GM13977 (cell line): ENCODE data around the gene TBC1D19.
A peak's percentile ranks its signal among the peaks of the same experiment; 100 is the strongest.

Source experiments
- DNase-seq: peaks from one replicate; pipeline ENCODE4 v3.0.0; 2012; ENCODE audit warnings: low spot score
- in situ Hi-C: fragments of 300-500 bp; cut with MboI; formaldehyde crosslinking; loops from one replicate; pipeline ENCODE4 v1.12.0; 2022; ENCODE audit warnings: low sequenced_read_pairs, low pct_unique_long_range_greater_than_20kb, mixed read lengths, inconsistent platforms; ENCODE audit not compliant: unreplicated experiment
- TF ChIP-seq, protein P1 (sequence below): IDR thresholded peaks from 2 replicates; pipeline ENCODE4 v1.5.1; 2012; ENCODE audit warnings: mild to moderate bottlenecking, control low read depth; ENCODE audit not compliant: insufficient read depth; ENCODE audit errors: extremely low read depth, missing control alignments

TBC1D19 gene

DNA sequence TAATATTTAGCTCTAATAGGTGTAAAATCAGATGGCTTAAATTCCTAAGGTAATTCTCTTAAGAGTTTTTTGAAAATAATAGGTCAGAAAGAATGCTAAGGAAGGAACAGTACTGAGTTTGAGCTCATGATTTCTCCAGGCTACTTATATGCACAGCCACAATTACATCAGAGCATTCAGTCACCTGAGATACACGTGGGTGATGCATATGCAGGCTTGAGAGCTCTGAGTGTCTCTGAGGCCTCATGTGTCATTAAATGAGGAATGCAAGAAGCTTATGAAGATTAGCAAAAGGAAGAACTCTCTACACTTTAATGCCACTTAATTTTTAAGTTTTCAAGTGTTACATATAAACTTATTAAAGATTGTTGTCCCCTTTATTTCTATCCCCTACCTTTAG is 152.7 kb downstream of the TBC1D19 start:
- no peak for DNase-seq
- TF ChIP-seq, protein P1, sequence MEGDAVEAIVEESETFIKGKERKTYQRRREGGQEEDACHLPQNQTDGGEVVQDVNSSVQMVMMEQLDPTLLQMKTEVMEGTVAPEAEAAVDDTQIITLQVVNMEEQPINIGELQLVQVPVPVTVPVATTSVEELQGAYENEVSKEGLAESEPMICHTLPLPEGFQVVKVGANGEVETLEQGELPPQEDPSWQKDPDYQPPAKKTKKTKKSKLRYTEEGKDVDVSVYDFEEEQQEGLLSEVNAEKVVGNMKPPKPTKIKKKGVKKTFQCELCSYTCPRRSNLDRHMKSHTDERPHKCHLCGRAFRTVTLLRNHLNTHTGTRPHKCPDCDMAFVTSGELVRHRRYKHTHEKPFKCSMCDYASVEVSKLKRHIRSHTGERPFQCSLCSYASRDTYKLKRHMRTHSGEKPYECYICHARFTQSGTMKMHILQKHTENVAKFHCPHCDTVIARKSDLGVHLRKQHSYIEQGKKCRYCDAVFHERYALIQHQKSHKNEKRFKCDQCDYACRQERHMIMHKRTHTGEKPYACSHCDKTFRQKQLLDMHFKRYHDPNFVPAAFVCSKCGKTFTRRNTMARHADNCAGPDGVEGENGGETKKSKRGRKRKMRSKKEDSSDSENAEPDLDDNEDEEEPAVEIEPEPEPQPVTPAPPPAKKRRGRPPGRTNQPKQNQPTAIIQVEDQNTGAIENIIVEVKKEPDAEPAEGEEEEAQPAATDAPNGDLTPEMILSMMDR: no peak
- in situ Hi-C loops: no loop called here

DNA sequence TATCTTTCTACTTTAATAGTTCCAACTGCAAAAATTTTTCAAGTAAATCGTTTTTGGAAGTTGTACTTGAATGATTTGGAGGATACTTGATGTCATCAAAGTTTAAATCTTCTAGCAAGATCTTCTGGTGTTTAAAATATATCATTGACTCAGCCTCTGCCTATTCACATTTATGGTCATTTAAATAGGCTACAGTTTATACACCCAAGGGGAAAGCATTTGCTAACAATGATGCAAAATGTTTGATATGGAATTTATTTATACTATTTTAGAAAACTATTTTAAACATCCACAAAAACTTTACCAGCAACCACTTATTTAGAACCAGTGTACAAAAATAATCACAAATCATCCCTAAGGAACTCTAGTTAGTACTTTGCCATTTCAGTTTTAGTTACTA is 153.5 kb downstream of the TBC1D19 start:
- DNase-seq: no peak
- in situ Hi-C loops: no loop called here
- TF ChIP-seq, protein P1: no peak

- in situ Hi-C loops: no loop called here
- DNase-seq: no peak
- TF ChIP-seq, protein P1: no peak
Measured at GRCh38 chr4:26741491-26741871, 157.6 kb downstream of the TBC1D19 start.

- TF ChIP-seq, protein P1: no peak
- peak; percentile 47 for DNase-seq
- in situ Hi-C loops: no loop called here
Measured at GRCh38 chr4:26746802-26747213, 162.9 kb downstream of the TBC1D19 start.

DNA sequence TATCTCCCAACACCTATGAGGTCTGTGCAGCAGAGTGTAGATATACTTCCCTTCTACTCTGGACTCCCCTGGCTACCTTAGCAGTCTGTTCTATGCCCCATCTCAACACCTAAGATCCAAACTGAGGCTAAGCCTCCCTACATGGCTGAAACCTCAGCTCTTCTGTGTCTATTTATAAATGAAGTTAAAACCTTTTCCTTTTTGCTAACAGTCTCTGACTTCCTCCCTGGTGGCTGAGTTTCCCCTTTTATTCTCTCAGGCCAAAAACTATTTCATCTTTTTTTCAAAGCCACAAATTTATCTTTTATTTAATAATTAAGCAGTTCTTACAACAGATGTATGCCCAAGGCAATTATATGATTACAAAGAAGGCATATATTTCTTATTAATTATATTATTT is 164.9 kb downstream of the TBC1D19 start:
- DNase-seq: no peak
- in situ Hi-C loops: no loop called here
- TF ChIP-seq, protein P1: no peak

DNA sequence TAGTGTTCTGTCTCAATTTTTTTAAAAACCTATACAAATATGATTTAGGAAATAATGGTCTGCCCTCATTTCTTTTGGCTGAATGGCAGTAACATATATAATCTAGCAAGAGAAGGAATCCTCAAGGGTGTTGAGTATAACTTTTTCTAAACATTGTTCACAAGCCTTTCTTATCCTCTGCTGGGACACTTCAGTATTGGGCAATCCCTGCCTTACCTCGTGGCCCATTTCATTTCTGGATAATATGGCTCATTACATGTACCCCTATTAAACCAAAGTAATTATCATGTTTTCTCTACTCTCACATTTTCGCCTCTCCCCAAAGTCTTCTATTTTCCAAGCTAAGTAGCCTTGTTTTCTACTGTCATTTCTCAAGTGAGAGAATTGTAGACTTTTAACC is 166.0 kb downstream of the TBC1D19 start:
- in situ Hi-C loops: no loop called here
- TF ChIP-seq, protein P1: no peak
- no peak for DNase-seq

DNA sequence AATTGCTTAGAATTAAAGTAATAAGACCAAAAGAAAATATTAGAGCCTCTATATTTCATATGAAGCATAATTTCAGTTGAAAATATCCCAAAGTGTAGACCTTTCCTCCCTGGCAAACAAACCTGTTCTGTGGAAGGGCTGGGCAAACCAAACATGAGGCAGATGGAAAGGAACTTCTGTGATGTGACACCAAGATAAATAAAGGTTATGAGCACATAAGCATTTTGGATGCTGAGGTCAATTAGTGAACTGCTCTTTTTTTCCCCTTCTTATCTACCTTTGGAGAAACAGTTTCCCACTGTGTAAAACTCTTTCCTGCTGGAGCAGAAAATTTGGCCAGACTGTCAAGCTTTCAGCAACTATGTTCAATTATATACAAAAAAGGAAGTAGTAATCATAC is 167.1 kb downstream of the TBC1D19 start:
- no peak for DNase-seq
- TF ChIP-seq, protein P1: no peak
- in situ Hi-C loops: no loop called here
